H9 (cell line): ENCODE data around the gene ICAM2. TPM values are rescaled to one million over a fixed set of nuclear protein-coding genes. Genes with fewer than 3 reads are reported as not detected.

ENCODE experiments used
- DNase-seq: peaks from one replicate; pipeline ENCODE4 v3.0.0-alpha.2; 2017
- H2AFZ ChIP-seq: one replicate; pipeline ENCODE4 v1.6.1; 2013; ENCODE audit warnings: mild to moderate bottlenecking, low read length, control low read depth, moderate library complexity
- H2AK5ac ChIP-seq: 2 replicates; pipeline ENCODE4 v1.6.1; 2013; ENCODE audit warnings: low read length, control low read depth, mixed read lengths; ENCODE audit not compliant: insufficient read length
- H2BK120ac ChIP-seq: one replicate; pipeline ENCODE4 v1.6.1; 2013; ENCODE audit warnings: low read depth, mild to moderate bottlenecking, low read length, control low read depth, inconsistent platforms; ENCODE audit not compliant: poor library complexity, severe bottlenecking
- H2BK12ac ChIP-seq: 2 replicates; pipeline ENCODE4 v1.6.1; 2013; ENCODE audit warnings: low read length, control low read depth, mixed read lengths, low read depth; ENCODE audit not compliant: insufficient read length
- H2BK15ac ChIP-seq: 2 replicates; pipeline ENCODE4 v1.6.1; 2013; ENCODE audit warnings: low read depth, low read length, control low read depth
- H2BK20ac ChIP-seq: one replicate; pipeline ENCODE4 v1.6.1; 2013; ENCODE audit warnings: low read depth, mild to moderate bottlenecking, low read length, control low read depth, inconsistent platforms; ENCODE audit not compliant: poor library complexity, severe bottlenecking
- H2BK5ac ChIP-seq: 2 replicates; pipeline ENCODE4 v1.6.1; 2013; ENCODE audit warnings: low read length, control low read depth, mixed read lengths; ENCODE audit not compliant: insufficient read length
- H3K14ac ChIP-seq: 2 replicates; pipeline ENCODE4 v1.6.1; 2013; ENCODE audit warnings: low read length, control low read depth; ENCODE audit not compliant: insufficient read depth
- H3K18ac ChIP-seq: 2 replicates; pipeline ENCODE4 v1.6.1; 2013; ENCODE audit warnings: low read depth, mild to moderate bottlenecking, mixed read lengths, low read length, control low read depth; ENCODE audit not compliant: insufficient read length
- H3K23ac ChIP-seq: 2 replicates; pipeline ENCODE4 v1.6.1; 2013; ENCODE audit warnings: low read length, control low read depth, mixed read lengths, low read depth; ENCODE audit not compliant: insufficient read length
- H3K23me2 ChIP-seq: 2 replicates; pipeline ENCODE4 v1.6.1; 2013; ENCODE audit warnings: low read depth, mild to moderate bottlenecking, mixed read lengths, low read length, control low read depth; ENCODE audit not compliant: insufficient read length, poor library complexity, severe bottlenecking
- H3K27ac ChIP-seq: 2 replicates; pipeline ENCODE4 v1.5.1; 2013; ENCODE audit warnings: low read length, control low read depth, mixed read lengths, low read depth; ENCODE audit not compliant: insufficient read length
- H3K27me3 ChIP-seq: 2 replicates; pipeline ENCODE4 v1.6.1; 2013; ENCODE audit warnings: low read length, control low read depth, inconsistent platforms; ENCODE audit not compliant: insufficient read depth
- H3K4ac ChIP-seq: 2 replicates; pipeline ENCODE4 v1.6.1; 2013; ENCODE audit warnings: low read depth, mild to moderate bottlenecking, control low read depth, inconsistent platforms, low read length, moderate library complexity
- H3K4me1 ChIP-seq: 2 replicates; pipeline ENCODE4 v1.6.1; 2013; ENCODE audit warnings: low read length, control low read depth, inconsistent platforms; ENCODE audit not compliant: insufficient read depth
- H3K4me2 ChIP-seq: 2 replicates; pipeline ENCODE4 v1.6.1; 2013; ENCODE audit warnings: low read length, control low read depth, mixed read lengths; ENCODE audit not compliant: insufficient read length, insufficient read depth
- H3K56ac ChIP-seq: 2 replicates; pipeline ENCODE4 v1.6.1; 2013; ENCODE audit warnings: low read depth, mild to moderate bottlenecking, mixed read lengths, low read length, control low read depth; ENCODE audit not compliant: insufficient read length
- H3K79me1 ChIP-seq: 2 replicates; pipeline ENCODE4 v1.6.1; 2013; ENCODE audit warnings: low read depth, mild to moderate bottlenecking, moderate library complexity, low read length, control low read depth, inconsistent platforms; ENCODE audit not compliant: insufficient read depth, poor library complexity, severe bottlenecking
- H3K79me2 ChIP-seq: 2 replicates; pipeline ENCODE4 v1.6.1; 2013; ENCODE audit warnings: low read length, control low read depth, inconsistent platforms; ENCODE audit not compliant: insufficient read depth
- H3K9ac ChIP-seq: 2 replicates; pipeline ENCODE4 v1.6.1; 2013; ENCODE audit warnings: low read length, control low read depth, mixed read lengths; ENCODE audit not compliant: insufficient read length; ENCODE audit errors: extremely low read depth
- H3K9me3 ChIP-seq: one replicate; pipeline ENCODE4 v1.6.1; 2013; ENCODE audit warnings: low read depth, low read length, inconsistent platforms; ENCODE audit not compliant: control insufficient read depth
- H3T11ph ChIP-seq: one replicate; pipeline ENCODE4 v1.6.1; 2013; ENCODE audit warnings: mild to moderate bottlenecking, low read length, control low read depth, inconsistent platforms
- H4K20me1 ChIP-seq: one replicate; pipeline ENCODE4 v1.6.1; 2013; ENCODE audit not compliant: control insufficient read depth, insufficient read length, insufficient read depth
- H4K5ac ChIP-seq: 2 replicates; pipeline ENCODE4 v1.6.1; 2013; ENCODE audit warnings: low read depth, mild to moderate bottlenecking, mixed read lengths, low read length, control low read depth; ENCODE audit not compliant: insufficient read length
- H4K8ac ChIP-seq: replicated peaks from 2 replicates; pipeline ENCODE4 v1.6.1; 2013; ENCODE audit warnings: low read length, control low read depth, mixed read lengths, low read depth; ENCODE audit not compliant: insufficient read length
- H4K91ac ChIP-seq: 2 replicates; pipeline ENCODE4 v1.6.1; 2013; ENCODE audit warnings: low read depth, mild to moderate bottlenecking, moderate library complexity, mixed read lengths, low read length, control low read depth; ENCODE audit not compliant: insufficient read length
- H3K27ac Mint-ChIP-seq, 3 experiments: 2 replicates in 2 of 3; 3 replicates in 1 of 3; pipeline ENCODE4 v1.8.0; 2020 to 2021; ENCODE audit warnings: mixed read lengths in 3 of 3, mild to moderate bottlenecking in 1 of 3, moderate library complexity in 1 of 3
- H3K27me3 Mint-ChIP-seq: 2 replicates; pipeline ENCODE4 v1.8.0; 2021; ENCODE audit warnings: low read depth, mild to moderate bottlenecking, moderate library complexity, mixed read lengths
- H3K36me3 Mint-ChIP-seq, 3 experiments: 2 replicates in 2 of 3; 3 replicates in 1 of 3; pipeline ENCODE4 v1.8.0; 2020 to 2021; ENCODE audit warnings: low read depth in 3 of 3, mixed read lengths in 3 of 3; ENCODE audit not compliant: insufficient read depth in 1 of 3
- H3K4me1 Mint-ChIP-seq, 2 experiments: 2 replicates each; pipeline ENCODE4 v1.8.0; 2020; ENCODE audit warnings: mixed read lengths in 2 of 2
- H3K4me3 Mint-ChIP-seq, 2 experiments: 2 replicates in 1 of 2; 3 replicates in 1 of 2; pipeline ENCODE4 v1.8.0; 2020 to 2021; ENCODE audit warnings: mild to moderate bottlenecking in 2 of 2, mixed read lengths in 2 of 2, moderate library complexity in 1 of 2
- H3K9me3 Mint-ChIP-seq, 2 experiments: 2 replicates in 1 of 2; 3 replicates in 1 of 2; pipeline ENCODE4 v1.8.0; 2020; ENCODE audit warnings: mild to moderate bottlenecking in 2 of 2, mixed read lengths in 2 of 2, moderate library complexity in 1 of 2
- WGBS: extraction: QIAGEN DNeasy Blood & Tissue Kit; methylation state at CpG from one replicate; pipeline ENCODE4 v1.1.7; 2013; ENCODE audit warnings: missing lambda C conversion rate, low lambda C conversion rate, mixed read lengths; ENCODE audit not compliant: insufficient read length; ENCODE audit errors: extremely low coverage; 5-methylcytosine and 5-hydroxymethylcytosine counted together
- total RNA-seq: library from RNA; stranded (reverse); gene quantifications from 2 replicates; pipeline ENCODE4 v1.2.1, GENCODE V29; 2021
- TF ChIP-seq, protein P1 (sequence below): fragments of 200-600 bp; sonication (generic); conservative IDR thresholded peaks from 3 replicates; pipeline ENCODE4 v1.8.0; 2021; ENCODE audit warnings: antibody characterized with exemption, mild to moderate bottlenecking

ICAM2 gene
- total RNA-seq, 1 experiment from 2014 or later, result 0.28 TPM

DNA sequence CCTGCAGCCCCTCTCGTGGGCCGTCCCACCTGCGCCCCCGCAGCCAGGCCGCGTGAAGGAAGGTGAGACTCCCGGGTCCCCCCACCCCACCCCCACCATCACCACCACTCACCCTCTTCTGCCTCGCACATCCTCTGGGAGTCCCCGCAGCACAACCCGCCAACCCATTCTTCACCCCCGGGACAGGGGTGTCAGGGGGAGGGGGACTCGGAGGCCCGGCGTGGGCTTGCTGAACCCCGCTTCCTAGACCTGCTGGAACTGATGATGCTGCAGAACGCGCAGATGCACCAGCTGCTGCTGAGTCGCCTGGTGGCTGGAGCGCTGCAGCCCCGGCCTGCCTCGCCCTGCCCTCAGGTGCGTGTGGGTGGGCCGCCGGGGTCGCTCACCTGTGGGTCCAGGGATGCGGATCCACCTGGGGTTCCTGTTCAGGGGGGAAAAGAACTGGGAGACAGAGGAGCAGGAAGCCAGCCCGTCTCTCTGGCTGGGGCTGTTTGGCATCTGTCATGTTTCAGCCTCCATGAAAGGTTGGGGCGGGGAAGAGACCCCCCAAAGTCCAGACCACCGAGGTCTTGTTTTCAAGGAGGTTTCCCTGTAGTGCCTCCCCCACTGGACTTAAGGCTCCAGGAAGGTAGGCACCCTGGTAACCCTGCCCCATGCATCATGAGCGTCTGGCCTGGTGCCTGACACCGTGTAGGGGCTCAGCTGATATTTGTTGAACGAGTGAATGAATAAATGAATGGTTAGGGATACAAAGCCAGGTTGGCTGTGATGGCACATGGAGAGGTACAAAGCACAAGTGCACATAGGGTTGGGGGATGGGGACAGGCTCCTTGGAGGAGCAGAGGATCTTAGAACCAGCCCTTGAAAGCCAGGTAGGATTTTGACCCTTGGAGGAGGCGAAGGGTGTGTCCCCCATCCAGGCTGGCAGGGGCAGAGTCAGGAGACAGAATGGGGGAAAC, 21.4 kb downstream of the ICAM2 start:
- Mint-ChIP-seq H3K4me3 (peak overlapping the region; percentile 87 to 91), H3K27me3 (peaks cover 53% of the 10 kb centered on the region), H3K36me3 (0 out of 7 replicates have a peak, but pooled peaks cover 0 to 2% (median 0%) of the 10 kb centered on the region in 3 experiments), H3K9me3 (no peaks in the 10 kb centered on the region; a peak in 1 of 5 replicates), H3K27ac (no peak overlapping the region), H3K4me1 (peaks cover 3 to 15% of the 10 kb centered on the region in 2 experiments)
- H4K8ac ChIP-seq, result no peak overlapping the region
- no peak overlapping the region for H2BK5ac ChIP-seq
- no peak overlapping the region for H3K27ac ChIP-seq
- H2AFZ ChIP-seq, result no peak overlapping the region
- WGBS, result no CpG with 5 or more reads among the region's 33 CpGs
- peaks cover 6% of the 10 kb centered on the region; the same call in 1 of the 2 replicates for H3K27me3 ChIP-seq
- DNase-seq, result peak; percentile 59
- TF ChIP-seq, protein P1, sequence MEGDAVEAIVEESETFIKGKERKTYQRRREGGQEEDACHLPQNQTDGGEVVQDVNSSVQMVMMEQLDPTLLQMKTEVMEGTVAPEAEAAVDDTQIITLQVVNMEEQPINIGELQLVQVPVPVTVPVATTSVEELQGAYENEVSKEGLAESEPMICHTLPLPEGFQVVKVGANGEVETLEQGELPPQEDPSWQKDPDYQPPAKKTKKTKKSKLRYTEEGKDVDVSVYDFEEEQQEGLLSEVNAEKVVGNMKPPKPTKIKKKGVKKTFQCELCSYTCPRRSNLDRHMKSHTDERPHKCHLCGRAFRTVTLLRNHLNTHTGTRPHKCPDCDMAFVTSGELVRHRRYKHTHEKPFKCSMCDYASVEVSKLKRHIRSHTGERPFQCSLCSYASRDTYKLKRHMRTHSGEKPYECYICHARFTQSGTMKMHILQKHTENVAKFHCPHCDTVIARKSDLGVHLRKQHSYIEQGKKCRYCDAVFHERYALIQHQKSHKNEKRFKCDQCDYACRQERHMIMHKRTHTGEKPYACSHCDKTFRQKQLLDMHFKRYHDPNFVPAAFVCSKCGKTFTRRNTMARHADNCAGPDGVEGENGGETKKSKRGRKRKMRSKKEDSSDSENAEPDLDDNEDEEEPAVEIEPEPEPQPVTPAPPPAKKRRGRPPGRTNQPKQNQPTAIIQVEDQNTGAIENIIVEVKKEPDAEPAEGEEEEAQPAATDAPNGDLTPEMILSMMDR, result no peak
- H3K56ac ChIP-seq, result no peak overlapping the region
- H3K4me1 ChIP-seq, result 0 out of 2 replicates have a peak, but pooled peaks cover 3% of the 10 kb centered on the region
- H3K4me2 ChIP-seq, result peak overlapping the region; percentile 79
- no peak overlapping the region for H2BK12ac ChIP-seq
- H4K91ac ChIP-seq, result no peak overlapping the region
- no peaks in the 10 kb centered on the region for H4K20me1 ChIP-seq
- no peaks in the 10 kb centered on the region for H3K9me3 ChIP-seq
- H3K9ac ChIP-seq, result no peak overlapping the region
- H2BK120ac ChIP-seq, result no peak overlapping the region
- H3K79me1 ChIP-seq, result no peaks in the 10 kb centered on the region
- H3K18ac ChIP-seq, result no peak overlapping the region
- no peak overlapping the region for H3K14ac ChIP-seq
- no peak overlapping the region for H3K23ac ChIP-seq
- no peak overlapping the region for H3T11ph ChIP-seq
- peaks cover 11% of the 10 kb centered on the region for H3K23me2 ChIP-seq
- no peak overlapping the region for H3K4ac ChIP-seq
- H3K79me2 ChIP-seq, result no peaks in the 10 kb centered on the region
- H2BK20ac ChIP-seq, result no peak overlapping the region
- no peak overlapping the region for H4K5ac ChIP-seq
- no peak overlapping the region for H2BK15ac ChIP-seq
- no peak overlapping the region for H2AK5ac ChIP-seq
